Daoy (cell line): ENCODE data around the gene KRTAP23-1. TPM values are rescaled to one million over a fixed set of nuclear protein-coding genes. Genes with fewer than 3 reads are reported as not detected.

Experiments
- DNase-seq: peaks from one replicate; pipeline ENCODE4 v3.0.0-alpha.2; 2015; ENCODE audit warnings: low read depth
- total RNA-seq: library from RNA; depleted of rRNA; stranded (reverse); fragments of >200 nt; shearing (Covaris generic); gene quantifications from 2 replicates; pipeline ENCODE4 v1.2.3, GENCODE V29; 2014; rRNA removed

The KRTAP23-1 gene
- total RNA-seq, 1 experiment from 2014 or later, result not detected

DNA sequence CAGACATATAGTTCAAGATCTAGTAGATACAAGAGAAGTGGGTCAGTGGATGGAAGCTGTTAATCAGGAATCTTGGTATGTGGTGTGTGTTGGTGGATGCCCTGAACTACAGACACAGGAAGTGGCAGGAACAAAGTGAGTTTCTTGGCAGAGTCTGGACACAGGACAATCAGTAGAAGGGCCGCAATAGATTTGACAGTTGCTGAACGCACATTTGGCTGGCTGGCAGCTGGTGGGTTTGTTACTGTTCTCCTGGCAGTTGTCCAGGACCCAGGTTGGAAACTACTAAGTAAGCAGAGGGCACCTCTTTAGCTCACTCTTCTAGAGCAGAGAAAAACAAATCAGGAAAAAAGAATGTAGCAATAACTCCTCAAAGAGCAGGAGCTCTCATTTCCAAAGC lies 41.5 kb downstream of the KRTAP23-1 start:
- DNase-seq, result no peak

DNA sequence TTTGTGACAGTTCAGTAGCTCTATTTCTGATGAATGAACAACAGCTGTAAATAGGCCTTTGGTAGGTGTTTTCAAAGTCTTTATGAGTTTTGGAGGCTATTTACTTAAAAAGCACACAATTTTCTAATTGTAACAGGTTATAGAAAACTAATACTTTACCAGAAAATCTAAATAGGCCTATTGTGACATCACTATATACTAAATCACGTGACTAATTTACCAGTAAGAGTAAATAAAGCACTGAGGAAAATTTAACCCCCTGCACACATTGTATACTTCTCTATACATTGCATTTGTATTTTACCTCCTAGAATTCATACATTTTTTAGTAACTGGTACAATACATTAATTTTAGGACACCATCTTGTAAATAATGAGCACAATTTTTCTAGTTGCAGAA lies 43.3 kb downstream of the KRTAP23-1 start:
- no peak for DNase-seq

Other genes with a start within 250 kb of the KRTAP23-1 start
- not detected in 2 replicates for gene CLDN17, start 181.8 kb downstream of the KRTAP23-1 start, total RNA-seq
- gene CLDN8, start 132.5 kb downstream of the KRTAP23-1 start, total RNA-seq, result not detected in 2 replicates
- not detected in 2 replicates for gene KRTAP24-1, start 65.7 kb downstream of the KRTAP23-1 start, total RNA-seq
- not detected in 2 replicates for gene KRTAP25-1, start 59.1 kb downstream of the KRTAP23-1 start, total RNA-seq
- not detected in 2 replicates for gene KRTAP26-1, start 28.3 kb downstream of the KRTAP23-1 start, total RNA-seq
- not detected in 2 replicates for gene KRTAP27-1, start 10.9 kb downstream of the KRTAP23-1 start, total RNA-seq
- not detected in 2 replicates for gene KRTAP13-2, start 23.7 kb upstream of the KRTAP23-1 start, total RNA-seq
- gene KRTAP13-1, start 47.4 kb upstream of the KRTAP23-1 start, total RNA-seq, result not detected in 2 replicates
- not detected in 2 replicates for gene KRTAP13-3, start 77.3 kb upstream of the KRTAP23-1 start, total RNA-seq
- not detected in 2 replicates for gene KRTAP13-4, start 81.6 kb upstream of the KRTAP23-1 start, total RNA-seq
- gene KRTAP15-1, start 91.7 kb upstream of the KRTAP23-1 start, total RNA-seq, result not detected in 2 replicates
- gene KRTAP19-1, start 131.8 kb upstream of the KRTAP23-1 start, total RNA-seq, result not detected in 2 replicates
- gene KRTAP19-2, start 138.8 kb upstream of the KRTAP23-1 start, total RNA-seq, result not detected in 2 replicates
- gene KRTAP19-3, start 143.4 kb upstream of the KRTAP23-1 start, total RNA-seq, result not detected in 2 replicates
- not detected in 2 replicates for gene KRTAP19-4, start 148.6 kb upstream of the KRTAP23-1 start, total RNA-seq
- not detected in 2 replicates for gene KRTAP19-5, start 153.5 kb upstream of the KRTAP23-1 start, total RNA-seq
- not detected in 2 replicates for gene KRTAP19-6, start 193.3 kb upstream of the KRTAP23-1 start, total RNA-seq
- gene KRTAP19-7, start 212.7 kb upstream of the KRTAP23-1 start, total RNA-seq, result not detected in 2 replicates
- not detected in 2 replicates for gene KRTAP22-2, start 241.8 kb upstream of the KRTAP23-1 start, total RNA-seq
- gene KRTAP6-3, start 243.8 kb upstream of the KRTAP23-1 start, total RNA-seq, result not detected in 2 replicates